Duodenal mucosa (tissue), 2 donors: ENCODE measurements around the gene GALNS.

ENCODE experiments used
- H3K27ac ChIP-seq: one replicate; pipeline ENCODE4 v1.7.0; 2013; ENCODE audit warnings: low read depth, low read length
- H3K27me3 ChIP-seq, 2 donors: one replicate each; pipeline ENCODE4 v1.7.0; 2013; ENCODE audit warnings: low read length in 2 of 2, control low read depth in 1 of 2; ENCODE audit not compliant: insufficient read depth in 2 of 2, control insufficient read depth in 1 of 2
- H3K36me3 ChIP-seq, 2 donors: one replicate each; pipeline ENCODE4 v1.7.0; 2013; ENCODE audit warnings: low read length in 2 of 2, control low read depth in 1 of 2; ENCODE audit not compliant: insufficient read depth in 2 of 2, control insufficient read depth in 1 of 2
- H3K4me1 ChIP-seq, 2 donors: one replicate each; pipeline ENCODE4 v1.7.0; 2013; ENCODE audit warnings: low read length in 2 of 2, control low read depth in 1 of 2; ENCODE audit not compliant: insufficient read depth in 2 of 2, control insufficient read depth in 1 of 2
- H3K4me3 ChIP-seq, 2 donors: one replicate each; pipeline ENCODE4 v1.7.0; 2013; ENCODE audit warnings: low read length in 2 of 2, low read depth in 1 of 2
- H3K9ac ChIP-seq, 2 donors: one replicate each; pipeline ENCODE4 v1.7.0; 2013; ENCODE audit warnings: low read length in 2 of 2, low read depth in 1 of 2
- H3K9me3 ChIP-seq, 2 donors: one replicate each; pipeline ENCODE4 v1.7.0; 2013; ENCODE audit warnings: low read length in 2 of 2, control low read depth in 1 of 2; ENCODE audit not compliant: control insufficient read depth in 1 of 2

Gene GALNS

GRCh38 chr16:88856828-88857727 lies at the start of gene GALNS, which contains the start of gene TRAPPC2L:
Gene GALNS (minus strand): TSS chr16:88856947. CDS start chr16:88856877, 70 bp downstream.
Gene TRAPPC2L (plus strand): TSS chr16:88857127. CDS start chr16:88857151, 24 bp downstream.
- Histone ChIP-seq H3K9ac (peak within 1 kb of the TSS; percentile 81 to 92), H3K4me3 (peak within 1 kb of the TSS; percentile 88 to 99), H3K36me3 (peaks cover 10 to 31% of the 10 kb centered on the region in 2 donors), H3K4me1 (peaks cover 15 to 33% of the 10 kb centered on the region in 2 donors), H3K27ac (no peak within 1 kb of the TSS), H3K9me3 (no peaks in the 10 kb centered on the region), H3K27me3 (no peaks in the 10 kb centered on the region)

GRCh38 chr16:88906020-88906419 lies 49.3 kb upstream of the GALNS start:
- no peak overlapping the region for H3K9ac ChIP-seq
- H3K27me3 ChIP-seq = no peaks in the 10 kb centered on the region
- no peaks in the 10 kb centered on the region for H3K4me1 ChIP-seq
- H3K4me3 ChIP-seq = no peak overlapping the region
- H3K27ac ChIP-seq = no peak overlapping the region
- no peaks in the 10 kb centered on the region for H3K36me3 ChIP-seq
- no peaks in the 10 kb centered on the region for H3K9me3 ChIP-seq

GRCh38 chr16:88905563-88905962 lies 48.8 kb upstream of the GALNS start:
- H3K4me1 ChIP-seq = no peaks in the 10 kb centered on the region
- H3K9me3 ChIP-seq = no peaks in the 10 kb centered on the region
- no peak overlapping the region for H3K9ac ChIP-seq
- no peak overlapping the region for H3K27ac ChIP-seq
- no peaks in the 10 kb centered on the region for H3K36me3 ChIP-seq
- H3K4me3 ChIP-seq = no peak overlapping the region
- H3K27me3 ChIP-seq = no peaks in the 10 kb centered on the region

- Histone ChIP-seq H3K4me1 (no peaks in the 10 kb centered on the region), H3K4me3 (no peak overlapping the region), H3K27me3 (no peaks in the 10 kb centered on the region), H3K9ac (no peak overlapping the region), H3K9me3 (no peaks in the 10 kb centered on the region), H3K27ac (no peak overlapping the region), H3K36me3 (no peaks in the 10 kb centered on the region)
These were observed 48.1 kb upstream of the GALNS start for GRCh38 chr16:88904676-88905365.

- Histone ChIP-seq H3K27ac (no peak overlapping the region), H3K36me3 (no peaks in the 10 kb centered on the region), H3K4me3 (no peak overlapping the region), H3K27me3 (no peaks in the 10 kb centered on the region), H3K9ac (no peak overlapping the region), H3K9me3 (no peaks in the 10 kb centered on the region), H3K4me1 (no peaks in the 10 kb centered on the region)
These were observed 46.5 kb upstream of the GALNS start for GRCh38 chr16:88903267-88903666.

GRCh38 chr16:88902744-88903143 lies 46.0 kb upstream of the GALNS start:
- Histone ChIP-seq H3K9ac (no peak overlapping the region), H3K27ac (no peak overlapping the region), H3K4me1 (no peaks in the 10 kb centered on the region), H3K36me3 (peaks cover 0 to under 1% of the 10 kb centered on the region in 2 donors), H3K27me3 (no peaks in the 10 kb centered on the region), H3K9me3 (no peaks in the 10 kb centered on the region), H3K4me3 (no peak overlapping the region)

GRCh38 chr16:88901718-88902337 lies 45.1 kb upstream of the GALNS start:
- Histone ChIP-seq H3K9me3 (no peaks in the 10 kb centered on the region), H3K9ac (no peak overlapping the region), H3K27ac (no peak overlapping the region), H3K36me3 (peaks cover 0 to 4% of the 10 kb centered on the region in 2 donors), H3K27me3 (no peaks in the 10 kb centered on the region), H3K4me3 (no peak overlapping the region), H3K4me1 (no peaks in the 10 kb centered on the region)

- no peaks in the 10 kb centered on the region for H3K27me3 ChIP-seq
- H3K9me3 ChIP-seq = no peaks in the 10 kb centered on the region
- no peak overlapping the region for H3K4me3 ChIP-seq
- H3K9ac ChIP-seq = no peak overlapping the region
- peaks cover 0 to 4% of the 10 kb centered on the region in 2 donors for H3K36me3 ChIP-seq
- H3K4me1 ChIP-seq = no peaks in the 10 kb centered on the region
- no peak overlapping the region for H3K27ac ChIP-seq
These were observed 43.9 kb upstream of the GALNS start for GRCh38 chr16:88900662-88901052.

- no peak overlapping the region for H3K4me3 ChIP-seq
- peaks cover 0 to 4% of the 10 kb centered on the region in 2 donors for H3K36me3 ChIP-seq
- no peak overlapping the region for H3K9ac ChIP-seq
- H3K27me3 ChIP-seq = no peaks in the 10 kb centered on the region
- no peak overlapping the region for H3K27ac ChIP-seq
- no peaks in the 10 kb centered on the region for H3K4me1 ChIP-seq
- no peaks in the 10 kb centered on the region for H3K9me3 ChIP-seq
These were observed 43.3 kb upstream of the GALNS start for GRCh38 chr16:88899901-88900661.
